Left kidney (tissue), 2 donors: ENCODE measurements around the gene HCFC1. TPM values are rescaled to one million over a fixed set of nuclear protein-coding genes. Genes with fewer than 3 reads are reported as not detected.

Source experiments
- DNase-seq: peaks from one replicate; pipeline ENCODE4 v3.0.0-alpha.2; 2013
- polyA plus RNA-seq: library from polyadenylated mRNA; unstranded; fragments of 120-200 nt; gene quantifications from one replicate; pipeline ENCODE4 v1.2.1, GENCODE V29; 2013; ENCODE audit not compliant: insufficient read length

The HCFC1 gene
- polyA plus RNA-seq, 1 donor: 43.2 TPM

- no peak for DNase-seq
These were observed 45.7 kb downstream of the HCFC1 start, which contains the start of gene ARHGAP4 for GRCh38 chrX:153925739-153926551. Gene ARHGAP4, minus strand, starts transcription at chrX:153926264. Its CDS starts 62 bp downstream, at chrX:153926202.

GRCh38 chrX:153925387-153925738 lies 46.3 kb downstream of the HCFC1 start:
- DNase-seq: no peak

GRCh38 chrX:153924149-153924861 lies 47.3 kb downstream of the HCFC1 start:
- DNase-seq: no peak

GRCh38 chrX:153922932-153923857 lies 48.4 kb downstream of the HCFC1 start:
- DNase-seq: no peak

- DNase-seq: no peak
These were observed 49.8 kb downstream of the HCFC1 start for GRCh38 chrX:153921511-153922446.

GRCh38 chrX:153921070-153921469 lies 50.5 kb downstream of the HCFC1 start:
- no peak for DNase-seq

GRCh38 chrX:153920546-153920945 lies 51.1 kb downstream of the HCFC1 start:
- DNase-seq: no peak

- DNase-seq: no peak
These were observed 52.3 kb downstream of the HCFC1 start for GRCh38 chrX:153919281-153919680.

GRCh38 chrX:153917869-153918268 lies 53.7 kb downstream of the HCFC1 start:
- DNase-seq: no peak

GRCh38 chrX:153913701-153914100 lies 57.9 kb downstream of the HCFC1 start:
- no peak for DNase-seq

GRCh38 chrX:153913211-153913610 lies 58.4 kb downstream of the HCFC1 start:
- DNase-seq: no peak

GRCh38 chrX:153911798-153912197 lies 59.8 kb downstream of the HCFC1 start:
- DNase-seq: no peak

GRCh38 chrX:153910446-153910845 lies 61.2 kb downstream of the HCFC1 start:
- DNase-seq: no peak

- DNase-seq: no peak
These were observed 61.6 kb downstream of the HCFC1 start for GRCh38 chrX:153909980-153910360.

- no peak for DNase-seq
These were observed 62.3 kb downstream of the HCFC1 start for GRCh38 chrX:153909024-153909979.

- no peak for DNase-seq
These were observed 63.3 kb downstream of the HCFC1 start for GRCh38 chrX:153908219-153908860.

GRCh38 chrX:153907456-153907855 lies 64.2 kb downstream of the HCFC1 start:
- DNase-seq: no peak

GRCh38 chrX:153906126-153906917 lies 65.3 kb downstream of the HCFC1 start:
- DNase-seq: no peak
